Mesenchymal stem cell (in vitro differentiated cells and primary cell): ENCODE data around the gene CANT1.

Experiments
- DNase-seq: peaks from one replicate; pipeline ENCODE4 v3.0.0-alpha.2; 2013
- H2AFZ ChIP-seq: one replicate; pipeline ENCODE4 v1.6.1; 2013; ENCODE audit warnings: low read depth, mild to moderate bottlenecking, control low read depth, inconsistent platforms, low read length, moderate library complexity
- H2AK5ac ChIP-seq: 2 replicates; pipeline ENCODE4 v1.6.1; 2013; ENCODE audit warnings: low read length, moderate library complexity, mild to moderate bottlenecking, inconsistent platforms; ENCODE audit not compliant: severe bottlenecking
- H2BK120ac ChIP-seq: one replicate; pipeline ENCODE4 v1.6.1; 2013; ENCODE audit warnings: low read depth, mild to moderate bottlenecking, inconsistent platforms, low read length, moderate library complexity
- H2BK12ac ChIP-seq, 2 experiments: one replicate each; pipeline ENCODE4 v1.6.1; 2013; ENCODE audit warnings: inconsistent platforms in 2 of 2, low read length in 2 of 2, mild to moderate bottlenecking in 2 of 2, moderate library complexity in 2 of 2, control low read depth in 1 of 2
- H2BK15ac ChIP-seq: one replicate; pipeline ENCODE4 v1.6.1; 2013; ENCODE audit warnings: mild to moderate bottlenecking, low read depth, inconsistent platforms; ENCODE audit not compliant: poor library complexity, severe bottlenecking
- H2BK5ac ChIP-seq: 2 replicates; pipeline ENCODE4 v1.6.1; 2013; ENCODE audit warnings: low read depth, mild to moderate bottlenecking, low read length, control low read depth, inconsistent platforms; ENCODE audit not compliant: poor library complexity, severe bottlenecking
- H3K14ac ChIP-seq, 2 experiments: one replicate each; pipeline ENCODE4 v1.6.1; 2013; ENCODE audit warnings: inconsistent platforms in 2 of 2, low read length in 2 of 2, control low read depth in 1 of 2, mild to moderate bottlenecking in 1 of 2, moderate library complexity in 1 of 2
- H3K18ac ChIP-seq, 2 experiments: one replicate each; pipeline ENCODE4 v1.6.1; 2013; ENCODE audit warnings: inconsistent platforms in 2 of 2, low read length in 2 of 2, control low read depth in 1 of 2, low read depth in 1 of 2, mild to moderate bottlenecking in 1 of 2
- H3K23ac ChIP-seq, 2 experiments: one replicate each; pipeline ENCODE4 v1.6.1; 2013; ENCODE audit warnings: inconsistent platforms in 2 of 2, low read length in 2 of 2, mild to moderate bottlenecking in 2 of 2, moderate library complexity in 2 of 2, control low read depth in 1 of 2
- H3K27ac ChIP-seq: 2 replicates; pipeline ENCODE4 v1.5.1; 2013; ENCODE audit warnings: mild to moderate bottlenecking, moderate library complexity, low read length, control low read depth, inconsistent platforms; ENCODE audit not compliant: poor library complexity, severe bottlenecking
- H3K27me3 ChIP-seq, 2 experiments: 2 replicates each; pipeline versions ENCODE4 v1.6.1 to v1.7.0; 2013; ENCODE audit warnings: low read length in 2 of 2, mild to moderate bottlenecking in 2 of 2, moderate library complexity in 2 of 2, control low read depth in 1 of 2, inconsistent platforms in 1 of 2; ENCODE audit not compliant: control insufficient read depth in 1 of 2, insufficient read depth in 1 of 2
- H3K36me3 ChIP-seq, 2 experiments: 2 replicates each; pipeline versions ENCODE4 v1.6.1 to v1.7.0; 2013; ENCODE audit warnings: low read length in 2 of 2, control low read depth in 1 of 2, inconsistent platforms in 1 of 2, low read depth in 1 of 2, mild to moderate bottlenecking in 1 of 2; ENCODE audit not compliant: insufficient read depth in 2 of 2, control insufficient read depth in 1 of 2
- H3K4ac ChIP-seq, 2 experiments: one replicate each; pipeline ENCODE4 v1.6.1; 2013; ENCODE audit warnings: inconsistent platforms in 2 of 2, low read length in 2 of 2, mild to moderate bottlenecking in 2 of 2, moderate library complexity in 2 of 2, control low read depth in 1 of 2, low read depth in 1 of 2
- H3K4me1 ChIP-seq: 2 replicates; pipeline ENCODE4 v1.6.1; 2013; ENCODE audit warnings: low read depth, low read length, control low read depth; ENCODE audit not compliant: control insufficient read depth, insufficient read depth
- H3K4me2 ChIP-seq: 2 replicates; pipeline ENCODE4 v1.6.1; 2013; ENCODE audit warnings: low read length, mild to moderate bottlenecking, inconsistent platforms; ENCODE audit not compliant: poor library complexity, severe bottlenecking
- H3K4me3 ChIP-seq, 2 experiments: 2 replicates each; pipeline versions ENCODE4 v1.5.1 to v1.7.0; 2013; ENCODE audit warnings: low read length in 2 of 2, mild to moderate bottlenecking in 2 of 2, control low read depth in 1 of 2, low read depth in 1 of 2; ENCODE audit not compliant: insufficient read depth in 1 of 2
- H3K79me1 ChIP-seq: replicated peaks from 2 replicates; pipeline ENCODE4 v1.6.1; 2013; ENCODE audit warnings: mild to moderate bottlenecking, control low read depth, low read length, inconsistent platforms; ENCODE audit not compliant: poor library complexity, severe bottlenecking
- H3K9ac ChIP-seq: 2 replicates; pipeline ENCODE4 v1.7.0; 2013; ENCODE audit warnings: mild to moderate bottlenecking, low read length, moderate library complexity
- H3K9me3 ChIP-seq: 2 replicates; pipeline ENCODE4 v1.7.0; 2013; ENCODE audit warnings: mild to moderate bottlenecking, low read length; ENCODE audit not compliant: control insufficient read depth
- H4K8ac ChIP-seq: one replicate; pipeline ENCODE4 v1.6.1; 2013; ENCODE audit warnings: inconsistent platforms, mild to moderate bottlenecking, low read length, moderate library complexity
- H4K91ac ChIP-seq: one replicate; pipeline ENCODE4 v1.6.1; 2013; ENCODE audit warnings: mild to moderate bottlenecking, low read length, inconsistent platforms
- WGBS: methylation state at CpG from one replicate; pipeline ENCODE4 v1.1.7; 2013; ENCODE audit warnings: mixed read lengths; 5-methylcytosine and 5-hydroxymethylcytosine counted together

Gene CANT1

GRCh38 chr17:79014158-79014758 is 4.7 kb upstream of the CANT1 start:
- no peak overlapping the region for H3K9ac ChIP-seq
- no peak overlapping the region for H2BK12ac ChIP-seq
- H4K91ac ChIP-seq: no peak overlapping the region
- H2BK15ac ChIP-seq: no peak overlapping the region
- peaks cover 8% of the 10 kb centered on the region for H3K9me3 ChIP-seq
- no peaks in the 10 kb centered on the region for H3K36me3 ChIP-seq
- H3K14ac ChIP-seq: no peak overlapping the region
- H3K23ac ChIP-seq: no peak overlapping the region
- no peaks in the 10 kb centered on the region for H3K79me1 ChIP-seq
- H3K4ac ChIP-seq: no peak overlapping the region
- no peak overlapping the region for H3K4me2 ChIP-seq
- no peak overlapping the region for H2BK120ac ChIP-seq
- H2BK5ac ChIP-seq: no peak overlapping the region
- no peak overlapping the region for H4K8ac ChIP-seq
- no peak overlapping the region for H2AFZ ChIP-seq
- 78% methylated on average over 2 of the region's 2 CpGs for WGBS
- no peak for DNase-seq
- peaks cover 6% of the 10 kb centered on the region for H3K4me1 ChIP-seq
- no peak overlapping the region for H2AK5ac ChIP-seq
- H3K18ac ChIP-seq: no peak overlapping the region
- no peak overlapping the region for H3K4me3 ChIP-seq
- H3K27ac ChIP-seq: no peak overlapping the region
- H3K27me3 ChIP-seq: no peaks in the 10 kb centered on the region

- no peak overlapping the region for H2BK120ac ChIP-seq
- no peak overlapping the region for H2AFZ ChIP-seq
- no peak overlapping the region for H2BK15ac ChIP-seq
- H3K9ac ChIP-seq: no peak overlapping the region
- H4K91ac ChIP-seq: no peak overlapping the region
- peaks cover 19% of the 10 kb centered on the region for H3K4me1 ChIP-seq
- no peak overlapping the region for H2BK12ac ChIP-seq
- H3K4ac ChIP-seq: no peak overlapping the region
- no peak overlapping the region for H4K8ac ChIP-seq
- H3K27ac ChIP-seq: no peak overlapping the region
- H3K4me2 ChIP-seq: no peak overlapping the region
- no peak overlapping the region for H3K4me3 ChIP-seq
- H3K18ac ChIP-seq: no peak overlapping the region
- H3K23ac ChIP-seq: no peak overlapping the region
- no peak for DNase-seq
- peaks cover 8% of the 10 kb centered on the region for H3K9me3 ChIP-seq
- no peaks in the 10 kb centered on the region for H3K79me1 ChIP-seq
- H3K14ac ChIP-seq: no peak overlapping the region
- H2BK5ac ChIP-seq: no peak overlapping the region
- H2AK5ac ChIP-seq: no peak overlapping the region
- 73% methylated on average over 6 of the region's 6 CpGs for whole genome bisulfite sequencing
- H3K27me3 ChIP-seq: no peaks in the 10 kb centered on the region
- peaks cover 3 to 5% of the 10 kb centered on the region in 2 experiments for H3K36me3 ChIP-seq
Measured at GRCh38 chr17:79012563-79013134, 3.1 kb upstream of the CANT1 start.

GRCh38 chr17:79011451-79012147 is 2.0 kb upstream of the CANT1 start:
- H3K79me1 ChIP-seq: no peaks in the 10 kb centered on the region
- no peak overlapping the region for H2BK120ac ChIP-seq
- H3K14ac ChIP-seq: no peak overlapping the region
- H2BK15ac ChIP-seq: no peak overlapping the region
- H4K8ac ChIP-seq: no peak overlapping the region
- no peak overlapping the region for H3K4ac ChIP-seq
- H3K36me3 ChIP-seq: peaks cover 12 to 13% of the 10 kb centered on the region in 2 experiments
- peak overlapping the region; percentile 8 for H3K9ac ChIP-seq
- no peak overlapping the region for H3K27ac ChIP-seq
- 62% methylated on average over 5 of the region's 5 CpGs for WGBS
- peak; percentile 50 for DNase-seq
- H3K23ac ChIP-seq: no peak overlapping the region
- H4K91ac ChIP-seq: no peak overlapping the region
- H3K4me2 ChIP-seq: no peak overlapping the region
- H3K9me3 ChIP-seq: peaks cover 8% of the 10 kb centered on the region
- H2BK12ac ChIP-seq: no peak overlapping the region
- H2AFZ ChIP-seq: no peak overlapping the region
- H3K18ac ChIP-seq: no peak overlapping the region
- peaks cover 22% of the 10 kb centered on the region for H3K4me1 ChIP-seq
- H3K27me3 ChIP-seq: no peaks in the 10 kb centered on the region
- no peak overlapping the region for H2BK5ac ChIP-seq
- no peak overlapping the region for H3K4me3 ChIP-seq
- H2AK5ac ChIP-seq: no peak overlapping the region

GRCh38 chr17:79010304-79010646 is 711 bp upstream of the CANT1 start:
- Histone ChIP-seq H3K9ac (peak overlapping the region; percentile 98), H2BK5ac (no peak overlapping the region), H3K23ac (no peak overlapping the region), H3K4me1 (peaks cover 32% of the 10 kb centered on the region), H3K4ac (peak overlapping the region; percentile 80 to 82), H2BK15ac (no peak overlapping the region), H4K91ac (peak overlapping the region; percentile 72), H3K27ac (no peak overlapping the region), H3K9me3 (peaks cover 8% of the 10 kb centered on the region), H2AFZ (peak overlapping the region; percentile 21), H3K36me3 (peaks cover 17 to 18% of the 10 kb centered on the region in 2 experiments), H3K79me1 (peaks cover 2% of the 10 kb centered on the region), H2AK5ac (peak overlapping the region; percentile 75), H3K4me3 (peak overlapping the region; percentile 55 to 99), H3K14ac (no peak overlapping the region), H2BK120ac (peak overlapping the region; percentile 66), H3K18ac (peak overlapping the region in 1 of 2 experiments; percentile 75), H3K4me2 (peak overlapping the region; percentile 76), H2BK12ac (no peak overlapping the region), H4K8ac (peak overlapping the region; percentile 99), H3K27me3 (no peaks in the 10 kb centered on the region)
- DNase-seq: no peak
- 86% methylated on average over 7 of the region's 7 CpGs for WGBS
